Measurements from ENCODE around the gene RRAGC. TPM values are rescaled to one million over a fixed set of nuclear protein-coding genes. Genes with fewer than 3 reads are reported as not detected.

Gene RRAGC
- total and polyA plus RNA-seq, 9 of the 15 experiments (the other 6 are each of a cell fraction or from before 2014, with no cell fraction given) = 3.9 to 16.9 (median 10.9) TPM

DNA sequence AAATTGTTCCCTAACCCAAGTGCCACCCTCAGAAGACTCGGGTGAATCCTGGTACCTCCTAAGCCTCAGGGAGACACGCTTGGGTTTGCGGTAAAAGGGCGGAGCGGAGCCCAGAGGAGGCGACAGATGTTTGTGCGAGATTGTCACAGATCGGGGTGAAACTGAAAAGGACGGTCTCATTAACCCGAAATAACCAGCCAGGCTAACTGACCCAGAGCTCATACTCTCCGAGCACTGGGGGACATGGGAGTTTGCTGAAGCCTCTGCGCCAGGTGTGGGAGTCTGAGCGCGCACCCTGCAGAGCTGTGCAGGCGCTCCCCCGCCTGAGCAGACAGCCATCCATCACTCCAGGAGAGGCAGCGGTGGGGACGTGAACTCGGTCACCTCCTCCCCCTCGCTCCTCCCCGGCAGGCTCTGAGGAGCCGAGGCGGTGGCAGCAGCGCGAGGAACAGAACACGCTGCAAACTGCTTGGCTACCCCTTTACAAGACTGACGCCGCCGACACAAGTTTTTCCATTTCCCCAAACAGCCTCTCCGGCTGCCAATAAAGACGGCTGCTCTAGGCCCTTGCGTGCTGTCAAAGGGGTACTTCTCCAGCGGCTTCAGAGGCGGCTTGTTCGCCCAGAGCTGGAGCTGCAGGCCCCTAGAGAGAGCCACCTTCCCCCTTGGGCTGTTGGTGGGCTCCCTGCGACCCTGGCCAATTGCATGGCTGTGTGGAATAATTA lies 43.5 kb downstream of the RRAGC start (continued):
- TF ChIP-seq, protein P1, sequence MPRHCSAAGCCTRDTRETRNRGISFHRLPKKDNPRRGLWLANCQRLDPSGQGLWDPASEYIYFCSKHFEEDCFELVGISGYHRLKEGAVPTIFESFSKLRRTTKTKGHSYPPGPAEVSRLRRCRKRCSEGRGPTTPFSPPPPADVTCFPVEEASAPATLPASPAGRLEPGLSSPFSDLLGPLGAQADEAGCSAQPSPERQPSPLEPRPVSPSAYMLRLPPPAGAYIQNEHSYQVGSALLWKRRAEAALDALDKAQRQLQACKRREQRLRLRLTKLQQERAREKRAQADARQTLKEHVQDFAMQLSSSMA (CRISPR knock-in tag; IDR thresholded peaks at IDR 0.05) = no peak
- TF ChIP-seq PHTF2 (CRISPR knock-in tag; IDR thresholded peaks at IDR 0.05) = no peak
- TF ChIP-seq BACH1 (tag; IDR thresholded peaks at IDR 0.05) = no peak
- TF ChIP-seq, protein P2, sequence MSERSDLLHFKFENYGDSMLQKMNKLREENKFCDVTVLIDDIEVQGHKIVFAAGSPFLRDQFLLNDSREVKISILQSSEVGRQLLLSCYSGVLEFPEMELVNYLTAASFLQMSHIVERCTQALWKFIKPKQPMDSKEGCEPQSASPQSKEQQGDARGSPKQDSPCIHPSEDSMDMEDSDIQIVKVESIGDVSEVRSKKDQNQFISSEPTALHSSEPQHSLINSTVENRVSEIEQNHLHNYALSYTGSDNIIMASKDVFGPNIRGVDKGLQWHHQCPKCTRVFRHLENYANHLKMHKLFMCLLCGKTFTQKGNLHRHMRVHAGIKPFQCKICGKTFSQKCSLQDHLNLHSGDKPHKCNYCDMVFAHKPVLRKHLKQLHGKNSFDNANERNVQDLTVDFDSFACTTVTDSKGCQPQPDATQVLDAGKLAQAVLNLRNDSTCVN (CRISPR knock-in tag; IDR thresholded peaks at IDR 0.05) = no peak
- TF ChIP-seq PTBP1 (IDR thresholded peaks at IDR 0.05; ENCODE audit: low read depth, low read length) = 0 out of 2 replicates have a peak, but pooled peaks have one; percentile 32
- TF ChIP-seq ARID1B (IDR thresholded peaks at IDR 0.05) = peak; percentile 99
- peak; percentile 98 for TF ChIP-seq LEF1 (IDR thresholded peaks at IDR 0.05)
- peak; percentile 96 for TF ChIP-seq L3MBTL2 (IDR thresholded peaks at IDR 0.05)
- TF ChIP-seq, protein P3, sequence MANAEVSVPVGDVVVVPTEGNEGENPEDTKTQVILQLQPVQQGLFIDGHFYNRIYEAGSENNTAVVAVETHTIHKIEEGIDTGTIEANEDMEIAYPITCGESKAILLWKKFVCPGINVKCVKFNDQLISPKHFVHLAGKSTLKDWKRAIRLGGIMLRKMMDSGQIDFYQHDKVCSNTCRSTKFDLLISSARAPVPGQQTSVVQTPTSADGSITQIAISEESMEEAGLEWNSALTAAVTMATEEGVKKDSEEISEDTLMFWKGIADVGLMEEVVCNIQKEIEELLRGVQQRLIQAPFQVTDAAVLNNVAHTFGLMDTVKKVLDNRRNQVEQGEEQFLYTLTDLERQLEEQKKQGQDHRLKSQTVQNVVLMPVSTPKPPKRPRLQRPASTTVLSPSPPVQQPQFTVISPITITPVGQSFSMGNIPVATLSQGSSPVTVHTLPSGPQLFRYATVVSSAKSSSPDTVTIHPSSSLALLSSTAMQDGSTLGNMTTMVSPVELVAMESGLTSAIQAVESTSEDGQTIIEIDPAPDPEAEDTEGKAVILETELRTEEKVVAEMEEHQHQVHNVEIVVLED (CRISPR knock-in tag; IDR thresholded peaks at IDR 0.05) = peak; percentile 55
- TF ChIP-seq, protein P4, sequence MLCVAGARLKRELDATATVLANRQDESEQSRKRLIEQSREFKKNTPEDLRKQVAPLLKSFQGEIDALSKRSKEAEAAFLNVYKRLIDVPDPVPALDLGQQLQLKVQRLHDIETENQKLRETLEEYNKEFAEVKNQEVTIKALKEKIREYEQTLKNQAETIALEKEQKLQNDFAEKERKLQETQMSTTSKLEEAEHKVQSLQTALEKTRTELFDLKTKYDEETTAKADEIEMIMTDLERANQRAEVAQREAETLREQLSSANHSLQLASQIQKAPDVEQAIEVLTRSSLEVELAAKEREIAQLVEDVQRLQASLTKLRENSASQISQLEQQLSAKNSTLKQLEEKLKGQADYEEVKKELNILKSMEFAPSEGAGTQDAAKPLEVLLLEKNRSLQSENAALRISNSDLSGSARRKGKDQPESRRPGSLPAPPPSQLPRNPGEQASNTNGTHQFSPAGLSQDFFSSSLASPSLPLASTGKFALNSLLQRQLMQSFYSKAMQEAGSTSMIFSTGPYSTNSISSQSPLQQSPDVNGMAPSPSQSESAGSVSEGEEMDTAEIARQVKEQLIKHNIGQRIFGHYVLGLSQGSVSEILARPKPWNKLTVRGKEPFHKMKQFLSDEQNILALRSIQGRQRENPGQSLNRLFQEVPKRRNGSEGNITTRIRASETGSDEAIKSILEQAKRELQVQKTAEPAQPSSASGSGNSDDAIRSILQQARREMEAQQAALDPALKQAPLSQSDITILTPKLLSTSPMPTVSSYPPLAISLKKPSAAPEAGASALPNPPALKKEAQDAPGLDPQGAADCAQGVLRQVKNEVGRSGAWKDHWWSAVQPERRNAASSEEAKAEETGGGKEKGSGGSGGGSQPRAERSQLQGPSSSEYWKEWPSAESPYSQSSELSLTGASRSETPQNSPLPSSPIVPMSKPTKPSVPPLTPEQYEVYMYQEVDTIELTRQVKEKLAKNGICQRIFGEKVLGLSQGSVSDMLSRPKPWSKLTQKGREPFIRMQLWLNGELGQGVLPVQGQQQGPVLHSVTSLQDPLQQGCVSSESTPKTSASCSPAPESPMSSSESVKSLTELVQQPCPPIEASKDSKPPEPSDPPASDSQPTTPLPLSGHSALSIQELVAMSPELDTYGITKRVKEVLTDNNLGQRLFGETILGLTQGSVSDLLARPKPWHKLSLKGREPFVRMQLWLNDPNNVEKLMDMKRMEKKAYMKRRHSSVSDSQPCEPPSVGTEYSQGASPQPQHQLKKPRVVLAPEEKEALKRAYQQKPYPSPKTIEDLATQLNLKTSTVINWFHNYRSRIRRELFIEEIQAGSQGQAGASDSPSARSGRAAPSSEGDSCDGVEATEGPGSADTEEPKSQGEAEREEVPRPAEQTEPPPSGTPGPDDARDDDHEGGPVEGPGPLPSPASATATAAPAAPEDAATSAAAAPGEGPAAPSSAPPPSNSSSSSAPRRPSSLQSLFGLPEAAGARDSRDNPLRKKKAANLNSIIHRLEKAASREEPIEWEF (CRISPR knock-in tag; IDR thresholded peaks at IDR 0.05) = no peak; the same call in 1 of the 2 replicates
- TF ChIP-seq HDAC6 (IDR thresholded peaks at IDR 0.05; ENCODE audit: low read depth, low read length) = no peak
- TF ChIP-seq PRMT5 (CRISPR knock-in tag; IDR thresholded peaks at IDR 0.05) = no peak
- peak; percentile 100 for TF ChIP-seq RNF2 (IDR thresholded peaks at IDR 0.05)
- TF ChIP-seq RFX5 (IDR thresholded peaks at IDR 0.05; ENCODE audit: low read depth, low read length) = no peak
- TF ChIP-seq, protein P5, sequence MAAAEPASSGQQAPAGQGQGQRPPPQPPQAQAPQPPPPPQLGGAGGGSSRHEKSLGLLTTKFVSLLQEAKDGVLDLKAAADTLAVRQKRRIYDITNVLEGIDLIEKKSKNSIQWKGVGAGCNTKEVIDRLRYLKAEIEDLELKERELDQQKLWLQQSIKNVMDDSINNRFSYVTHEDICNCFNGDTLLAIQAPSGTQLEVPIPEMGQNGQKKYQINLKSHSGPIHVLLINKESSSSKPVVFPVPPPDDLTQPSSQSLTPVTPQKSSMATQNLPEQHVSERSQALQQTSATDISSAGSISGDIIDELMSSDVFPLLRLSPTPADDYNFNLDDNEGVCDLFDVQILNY (CRISPR knock-in tag; IDR thresholded peaks at IDR 0.05) = no peak
- TF ChIP-seq, protein P6, sequence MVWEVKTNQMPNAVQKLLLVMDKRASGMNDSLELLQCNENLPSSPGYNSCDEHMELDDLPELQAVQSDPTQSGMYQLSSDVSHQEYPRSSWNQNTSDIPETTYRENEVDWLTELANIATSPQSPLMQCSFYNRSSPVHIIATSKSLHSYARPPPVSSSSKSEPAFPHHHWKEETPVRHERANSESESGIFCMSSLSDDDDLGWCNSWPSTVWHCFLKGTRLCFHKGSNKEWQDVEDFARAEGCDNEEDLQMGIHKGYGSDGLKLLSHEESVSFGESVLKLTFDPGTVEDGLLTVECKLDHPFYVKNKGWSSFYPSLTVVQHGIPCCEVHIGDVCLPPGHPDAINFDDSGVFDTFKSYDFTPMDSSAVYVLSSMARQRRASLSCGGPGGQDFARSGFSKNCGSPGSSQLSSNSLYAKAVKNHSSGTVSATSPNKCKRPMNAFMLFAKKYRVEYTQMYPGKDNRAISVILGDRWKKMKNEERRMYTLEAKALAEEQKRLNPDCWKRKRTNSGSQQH (CRISPR knock-in tag; IDR thresholded peaks at IDR 0.05) = 0 out of 2 replicates have a peak, but pooled peaks have one; percentile 43
- TF ChIP-seq ZNF282 (CRISPR knock-in tag; IDR thresholded peaks at IDR 0.05) = no peak
- TF ChIP-seq ZNF324 (CRISPR knock-in tag; IDR thresholded peaks at IDR 0.05) = no peak
